Neural progenitor cell (in vitro differentiated cells): ENCODE measurements around the gene PKHD1.

Experiments
- CTCF ChIP-seq: fragments of 200-600 bp; sonication (generic); IDR thresholded peaks from 2 replicates; pipeline ENCODE4 v1.5.1; 2017; ENCODE audit warnings: antibody characterized with exemption, mild to moderate bottlenecking
- EZH2 ChIP-seq: fragments of 200-600 bp; sonication (generic); IDR thresholded peaks from 2 replicates; pipeline ENCODE4 v1.6.1; 2017; ENCODE audit warnings: antibody characterized with exemption, mild to moderate bottlenecking, moderate library complexity
- EZH2phosphoT487 ChIP-seq: fragments of 200-600 bp; sonication (generic); IDR thresholded peaks from 2 replicates; pipeline ENCODE4 v1.6.1; 2017; ENCODE audit warnings: antibody characterized with exemption

GRCh38 chr6:51855310-51856082, 231.9 kb downstream of the PKHD1 start:
- TF ChIP-seq CTCF (peak; percentile 90), EZH2 (no peak), EZH2phosphoT487 (no peak)
